ENCODE data around the gene PRAC2. TPM values are rescaled to one million over a fixed set of nuclear protein-coding genes. Genes with fewer than 3 reads are reported as not detected.

PRAC2 gene
- total and polyA plus RNA-seq, 12 donors = not detected

DNA sequence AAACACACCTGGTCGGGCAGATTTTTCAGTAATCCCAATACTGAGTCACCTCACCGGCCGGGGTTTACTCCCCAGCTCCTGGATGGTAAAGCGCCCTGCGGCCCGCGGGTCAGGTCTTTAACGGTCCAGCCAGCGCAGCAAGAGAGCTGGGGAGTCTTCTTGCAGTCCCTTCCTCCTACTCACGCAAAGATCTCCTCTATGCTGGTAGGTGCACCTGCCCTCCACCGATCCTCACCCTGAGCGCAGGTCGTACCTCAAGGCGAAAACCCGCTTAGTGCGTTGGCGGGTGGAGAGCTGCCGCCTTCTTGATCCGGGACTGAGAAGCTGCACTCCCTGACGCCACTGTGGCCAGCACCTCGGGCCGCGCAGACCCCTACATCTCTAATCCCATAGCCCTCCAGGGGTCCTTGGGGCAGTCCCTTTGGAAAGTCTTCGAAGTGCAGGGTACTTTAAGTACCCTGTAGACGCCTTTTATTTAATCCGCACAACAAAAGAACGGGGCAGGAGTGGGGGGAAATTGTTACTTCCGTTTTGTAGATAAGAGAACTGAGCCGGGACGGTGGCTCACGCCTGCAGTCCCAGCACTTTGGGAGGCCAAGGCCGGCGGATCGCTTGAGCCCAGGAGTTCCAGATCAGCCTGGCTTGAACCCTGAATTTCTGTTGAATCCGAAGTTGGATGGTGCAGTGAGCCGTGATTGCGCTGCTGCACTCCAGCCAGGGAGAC, 16.0 kb downstream of the PRAC2 start:
- ATAC-seq (no peak), DNase-seq (no peak)
- Histone ChIP-seq H3K4me1 (peaks cover 0 to 6% (median 0%) of the 10 kb centered on the region in 9 donors), H3K36me3 (no peaks in the 10 kb centered on the region), H3K27ac (no peak overlapping the region), H3K9me3 (no peaks in the 10 kb centered on the region), H3K4me3 (no peak overlapping the region), H3K27me3 (peaks cover 28 to 100% (median 100%) of the 10 kb centered on the region in 7 donors)
- TF ChIP-seq, protein P1, sequence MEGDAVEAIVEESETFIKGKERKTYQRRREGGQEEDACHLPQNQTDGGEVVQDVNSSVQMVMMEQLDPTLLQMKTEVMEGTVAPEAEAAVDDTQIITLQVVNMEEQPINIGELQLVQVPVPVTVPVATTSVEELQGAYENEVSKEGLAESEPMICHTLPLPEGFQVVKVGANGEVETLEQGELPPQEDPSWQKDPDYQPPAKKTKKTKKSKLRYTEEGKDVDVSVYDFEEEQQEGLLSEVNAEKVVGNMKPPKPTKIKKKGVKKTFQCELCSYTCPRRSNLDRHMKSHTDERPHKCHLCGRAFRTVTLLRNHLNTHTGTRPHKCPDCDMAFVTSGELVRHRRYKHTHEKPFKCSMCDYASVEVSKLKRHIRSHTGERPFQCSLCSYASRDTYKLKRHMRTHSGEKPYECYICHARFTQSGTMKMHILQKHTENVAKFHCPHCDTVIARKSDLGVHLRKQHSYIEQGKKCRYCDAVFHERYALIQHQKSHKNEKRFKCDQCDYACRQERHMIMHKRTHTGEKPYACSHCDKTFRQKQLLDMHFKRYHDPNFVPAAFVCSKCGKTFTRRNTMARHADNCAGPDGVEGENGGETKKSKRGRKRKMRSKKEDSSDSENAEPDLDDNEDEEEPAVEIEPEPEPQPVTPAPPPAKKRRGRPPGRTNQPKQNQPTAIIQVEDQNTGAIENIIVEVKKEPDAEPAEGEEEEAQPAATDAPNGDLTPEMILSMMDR (IDR thresholded peaks at IDR 0.05) = no peak
- WGBS, 2 donors = 2 to 3% methylated on average over 37 of the region's 37 CpGs
- intact Hi-C loops (cut with DNase I) = no loop called here

DNA sequence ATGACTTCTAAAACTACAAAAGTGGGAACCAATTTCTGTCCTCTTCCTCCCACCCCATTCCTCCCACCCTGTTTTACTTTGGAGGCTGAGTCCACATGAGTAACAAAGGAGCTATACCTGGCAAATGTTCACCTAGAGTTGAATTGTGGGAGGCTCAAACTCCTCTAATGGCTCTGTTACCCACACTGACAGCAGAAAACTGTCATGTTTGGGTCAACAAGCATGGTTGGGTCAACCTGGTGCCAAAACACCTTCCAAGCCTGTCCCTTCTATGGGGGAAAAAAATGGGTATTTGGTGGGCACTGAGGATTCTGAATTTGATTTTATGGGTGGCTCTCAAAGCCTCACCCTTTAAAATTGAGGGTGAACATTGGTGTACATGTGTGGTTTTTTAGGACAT, 17.6 kb downstream of the PRAC2 start:
- ATAC-seq (no peak), DNase-seq (no peak)
- intact Hi-C loops (cut with DNase I) = no loop called here
- Histone ChIP-seq H3K4me3 (no peak overlapping the region), H3K4me1 (peaks cover 0 to 6% (median 0%) of the 10 kb centered on the region in 9 donors), H3K36me3 (no peaks in the 10 kb centered on the region), H3K27ac (no peak overlapping the region), H3K27me3 (peaks cover 28 to 100% (median 100%) of the 10 kb centered on the region in 7 donors), H3K9me3 (no peaks in the 10 kb centered on the region)
- TF ChIP-seq, protein P1 (IDR thresholded peaks at IDR 0.05) = no peak

DNA sequence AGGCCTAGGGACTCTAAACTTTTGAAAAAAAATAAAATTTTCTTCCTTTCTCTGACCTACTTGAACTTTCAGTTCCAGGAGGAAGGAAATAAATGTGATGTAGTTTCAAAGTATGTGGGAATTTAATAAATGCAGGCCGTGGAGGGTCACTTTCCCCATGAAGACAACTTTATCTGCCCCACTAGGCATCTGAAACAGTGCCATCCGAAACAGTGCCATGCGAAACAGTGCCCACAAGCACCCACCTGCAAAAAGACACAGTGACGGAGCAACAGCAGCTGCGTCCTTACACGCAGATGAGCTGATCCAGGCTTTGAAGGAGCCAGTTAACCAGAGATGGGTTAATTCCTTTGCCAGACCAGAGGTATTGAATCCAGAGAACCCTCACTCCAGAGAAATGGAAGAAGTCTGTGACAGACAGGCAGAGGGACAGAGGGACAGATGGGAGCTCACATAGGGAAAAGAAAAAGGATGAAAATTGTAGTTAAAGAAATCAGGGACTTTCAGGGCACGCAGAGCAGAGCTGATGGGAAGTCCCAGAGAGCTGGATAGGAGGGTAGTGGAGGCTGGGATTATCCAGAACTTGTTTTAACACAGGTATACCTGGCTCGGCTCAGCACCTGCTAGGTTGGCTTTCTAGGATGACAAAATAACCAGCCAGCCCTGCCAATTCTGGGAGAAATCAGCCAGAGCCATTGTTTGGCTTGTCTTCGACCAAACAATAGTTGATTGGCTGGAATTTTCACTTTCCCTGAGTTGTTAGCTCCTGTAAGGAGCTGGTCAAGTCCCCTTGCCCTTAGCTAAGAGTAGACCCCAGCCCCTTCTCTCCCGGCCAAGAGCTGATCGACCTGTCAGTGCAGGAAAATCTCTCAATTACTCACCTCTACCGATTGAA, 22.6 kb downstream of the PRAC2 start:
- Histone ChIP-seq H3K9me3 (no peaks in the 10 kb centered on the region), H3K4me3 (no peak overlapping the region), H3K36me3 (no peaks in the 10 kb centered on the region), H3K27ac (no peak overlapping the region), H3K4me1 (peaks cover 0 to 8% (median 0%) of the 10 kb centered on the region in 9 donors), H3K27me3 (peaks cover 25 to 100% (median 99%) of the 10 kb centered on the region in 7 donors)
- WGBS, 2 donors = 12 to 13% methylated on average over 12 of the region's 12 CpGs
- ATAC-seq (no peak), DNase-seq (no peak)
- intact Hi-C loops (cut with DNase I) = no loop called here
- TF ChIP-seq, protein P1 (IDR thresholded peaks at IDR 0.05) = no peak

DNA sequence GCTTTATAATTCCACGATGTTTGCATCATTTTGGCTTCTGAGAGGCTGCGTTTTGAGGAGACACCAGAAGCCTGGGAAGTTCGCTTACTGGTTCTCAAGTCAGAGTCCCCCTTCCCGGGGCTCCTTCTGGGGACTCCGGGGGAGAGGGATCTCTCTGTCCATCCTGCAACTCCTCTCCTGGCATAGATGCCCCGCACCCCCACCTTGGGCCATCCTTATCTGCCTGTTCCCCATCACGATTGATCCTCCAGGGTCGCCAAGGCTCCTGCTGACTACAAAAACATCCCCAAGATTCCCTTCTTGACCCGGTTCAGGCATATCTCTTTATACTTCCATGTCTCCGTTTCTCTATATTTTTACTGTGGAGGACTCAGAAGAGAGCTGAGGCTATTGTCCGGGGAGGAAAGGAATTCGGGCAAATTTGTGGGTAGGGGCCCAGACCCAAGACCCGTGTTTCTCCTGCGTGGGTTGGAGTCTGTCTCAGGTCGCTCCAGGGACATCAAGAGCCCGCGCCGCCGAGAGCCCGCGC, 24.0 kb downstream of the PRAC2 start:
- Histone ChIP-seq H3K27me3 (peaks cover 25 to 100% (median 99%) of the 10 kb centered on the region in 7 donors), H3K9me3 (no peaks in the 10 kb centered on the region), H3K27ac (no peak overlapping the region), H3K4me1 (peaks cover 0 to 8% (median 0%) of the 10 kb centered on the region in 9 donors), H3K4me3 (no peak overlapping the region), H3K36me3 (no peaks in the 10 kb centered on the region)
- intact Hi-C loops (cut with DNase I) = no loop called here
- WGBS, 2 donors = 1 to 3% methylated on average over 21 of the region's 21 CpGs
- ATAC-seq (no peak), DNase-seq (no peak)
- TF ChIP-seq, protein P1 (IDR thresholded peaks at IDR 0.05) = no peak

Data from heart right ventricle (tissue), 16 donors.